Hepatocyte (in vitro differentiated cells): ENCODE measurements around the gene TK2. TPM values are rescaled to one million over a fixed set of nuclear protein-coding genes. Genes with fewer than 3 reads are reported as not detected.

Experiments
- DNase-seq: peaks from one replicate; pipeline ENCODE4 v3.0.0-alpha.2; 2016; ENCODE audit warnings: low spot score
- H2AFZ ChIP-seq: fragments of 200-600 bp; sonication (generic); 2 replicates; pipeline ENCODE4 v1.6.0; 2016; ENCODE audit warnings: antibody characterized with exemption, mild to moderate bottlenecking
- H3K27ac ChIP-seq: fragments of 200-600 bp; sonication (generic); 2 replicates; pipeline ENCODE4 v1.5.1; 2016; ENCODE audit warnings: mild to moderate bottlenecking
- H3K27me3 ChIP-seq: fragments of 200-600 bp; sonication (generic); 2 replicates; pipeline ENCODE4 v1.6.1; 2016
- H3K36me3 ChIP-seq: fragments of 200-600 bp; sonication (generic); replicated peaks from 2 replicates; pipeline ENCODE4 v1.5.1; 2016; ENCODE audit warnings: low read depth; ENCODE audit not compliant: insufficient read depth
- H3K4me1 ChIP-seq: fragments of 200-600 bp; sonication (generic); 2 replicates; pipeline ENCODE4 v1.5.1; 2016; ENCODE audit warnings: mild to moderate bottlenecking, moderate library complexity; ENCODE audit not compliant: insufficient read depth
- H3K4me2 ChIP-seq: fragments of 200-600 bp; sonication (generic); 2 replicates; pipeline ENCODE4 v1.6.0; 2016
- H3K4me3 ChIP-seq: fragments of 200-600 bp; sonication (generic); 2 replicates; pipeline ENCODE4 v1.5.1; 2016; ENCODE audit warnings: mild to moderate bottlenecking
- H3K79me2 ChIP-seq: fragments of 200-600 bp; sonication (generic); 2 replicates; pipeline ENCODE4 v1.6.0; 2017; ENCODE audit warnings: mild to moderate bottlenecking
- H3K9me2 ChIP-seq: fragments of 200-600 bp; sonication (generic); replicated peaks from 2 replicates; pipeline ENCODE4 v1.6.0; 2017; ENCODE audit warnings: mild to moderate bottlenecking; ENCODE audit not compliant: insufficient read depth
- H3K9me3 ChIP-seq: fragments of 200-600 bp; sonication (generic); 2 replicates; pipeline ENCODE4 v1.5.1; 2016; ENCODE audit warnings: low read depth, mild to moderate bottlenecking
- H4K20me1 ChIP-seq: fragments of 200-600 bp; sonication (generic); 2 replicates; pipeline ENCODE4 v1.6.0; 2016; ENCODE audit warnings: mild to moderate bottlenecking; ENCODE audit not compliant: insufficient read depth, poor library complexity, severe bottlenecking
- EZH2 ChIP-seq: fragments of 200-600 bp; sonication (generic); IDR thresholded peaks from 2 replicates; pipeline ENCODE4 v1.6.1; 2016; ENCODE audit warnings: antibody characterized with exemption, mild to moderate bottlenecking, borderline replicate concordance
- EZH2phosphoT487 ChIP-seq: fragments of 200-600 bp; sonication (generic); IDR thresholded peaks from one replicate; pipeline ENCODE4 v1.6.1; 2018; ENCODE audit warnings: antibody characterized with exemption, mild to moderate bottlenecking, low read depth, moderate library complexity; ENCODE audit not compliant: unreplicated experiment, severe bottlenecking
- WGBS: methylation state at CpG from one replicate; pipeline ENCODE4 v1.1.6; 2016; ENCODE audit warnings: low lambda C conversion rate; ENCODE audit errors: missing lambda C conversion rate; 5-methylcytosine and 5-hydroxymethylcytosine counted together
- polyA plus RNA-seq: library from polyadenylated mRNA; unstranded; fragments of >200 nt; fragmentation: Nextera tagmentation; extraction: Ambion mirVana; gene quantifications from 2 replicates; pipeline ENCODE4 v1.2.1, GENCODE V29; 2016
- total RNA-seq: library from RNA; depleted of rRNA; stranded (reverse); fragments of >200 nt; gene quantifications from 2 replicates; pipeline ENCODE4 v1.2.3, GENCODE V29; 2014
- TF ChIP-seq, protein P1 (sequence below): fragments of 200-600 bp; sonication (generic); IDR thresholded peaks from 2 replicates; pipeline ENCODE4 v1.5.1; 2016; ENCODE audit warnings: antibody characterized with exemption, mild to moderate bottlenecking; ENCODE audit not compliant: poor library complexity

The TK2 gene
- total and polyA plus RNA-seq, 2 experiments from 2014 or later: 10.1 to 14.3 TPM

DNA sequence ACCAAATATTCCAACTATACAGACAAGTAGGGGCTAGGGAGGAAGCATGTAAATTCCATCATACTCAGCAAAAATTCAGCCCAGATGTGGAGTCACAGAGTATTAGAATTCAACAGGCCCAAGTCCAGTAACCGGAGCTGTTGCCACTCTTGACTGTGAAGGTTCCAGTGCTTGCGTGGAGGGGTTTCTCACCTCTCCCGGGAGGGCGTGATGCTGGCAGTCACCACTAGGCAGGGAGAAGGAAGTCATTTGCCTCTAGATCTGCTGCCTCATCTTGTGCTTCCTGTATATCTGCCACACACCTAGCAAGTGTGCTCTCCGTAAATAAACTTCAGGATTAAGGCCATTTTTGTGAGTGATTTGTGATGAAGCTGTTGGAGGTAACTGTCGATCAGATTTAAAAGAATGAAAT is 1.4 kb upstream of the TK2 start:
- H4K20me1 ChIP-seq: no peaks in the 10 kb centered on the region
- H3K27me3 ChIP-seq: no peaks in the 10 kb centered on the region
- 72% methylated on average over 6 of the region's 6 CpGs for WGBS
- H3K36me3 ChIP-seq: no peaks in the 10 kb centered on the region
- no peaks in the 10 kb centered on the region for H3K9me3 ChIP-seq
- H3K9me2 ChIP-seq: no peaks in the 10 kb centered on the region
- H3K4me3 ChIP-seq: no peak overlapping the region
- DNase-seq: peak; percentile 37
- H3K79me2 ChIP-seq: peaks cover 38% of the 10 kb centered on the region
- TF ChIP-seq, protein P1, sequence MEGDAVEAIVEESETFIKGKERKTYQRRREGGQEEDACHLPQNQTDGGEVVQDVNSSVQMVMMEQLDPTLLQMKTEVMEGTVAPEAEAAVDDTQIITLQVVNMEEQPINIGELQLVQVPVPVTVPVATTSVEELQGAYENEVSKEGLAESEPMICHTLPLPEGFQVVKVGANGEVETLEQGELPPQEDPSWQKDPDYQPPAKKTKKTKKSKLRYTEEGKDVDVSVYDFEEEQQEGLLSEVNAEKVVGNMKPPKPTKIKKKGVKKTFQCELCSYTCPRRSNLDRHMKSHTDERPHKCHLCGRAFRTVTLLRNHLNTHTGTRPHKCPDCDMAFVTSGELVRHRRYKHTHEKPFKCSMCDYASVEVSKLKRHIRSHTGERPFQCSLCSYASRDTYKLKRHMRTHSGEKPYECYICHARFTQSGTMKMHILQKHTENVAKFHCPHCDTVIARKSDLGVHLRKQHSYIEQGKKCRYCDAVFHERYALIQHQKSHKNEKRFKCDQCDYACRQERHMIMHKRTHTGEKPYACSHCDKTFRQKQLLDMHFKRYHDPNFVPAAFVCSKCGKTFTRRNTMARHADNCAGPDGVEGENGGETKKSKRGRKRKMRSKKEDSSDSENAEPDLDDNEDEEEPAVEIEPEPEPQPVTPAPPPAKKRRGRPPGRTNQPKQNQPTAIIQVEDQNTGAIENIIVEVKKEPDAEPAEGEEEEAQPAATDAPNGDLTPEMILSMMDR: no peak
- no peak for TF ChIP-seq EZH2
- no peak for TF ChIP-seq EZH2phosphoT487
- peak overlapping the region; percentile 90 for H3K27ac ChIP-seq
- H3K4me2 ChIP-seq: no peak overlapping the region
- H3K4me1 ChIP-seq: peaks cover 21% of the 10 kb centered on the region
- H2AFZ ChIP-seq: no peak overlapping the region

- Histone ChIP-seq H2AFZ (peak overlapping the region; percentile 100), H3K27ac (peak overlapping the region; percentile 96), H3K9me2 (no peaks in the 10 kb centered on the region), H3K9me3 (no peaks in the 10 kb centered on the region), H3K4me2 (peak overlapping the region; percentile 91), H3K27me3 (no peaks in the 10 kb centered on the region), H3K4me1 (peaks cover 21% of the 10 kb centered on the region), H3K36me3 (no peaks in the 10 kb centered on the region), H4K20me1 (no peaks in the 10 kb centered on the region), H3K79me2 (peaks cover 20% of the 10 kb centered on the region), H3K4me3 (peak overlapping the region; percentile 63)
- DNase-seq: no peak
- 91% methylated on average over 9 of the region's 9 CpGs for WGBS
- TF ChIP-seq, protein P1: no peak
- TF ChIP-seq EZH2 (no peak), EZH2phosphoT487 (no peak)
Observed at GRCh38 chr16:66548868-66549267, 1.1 kb downstream of the TK2 start.

DNA sequence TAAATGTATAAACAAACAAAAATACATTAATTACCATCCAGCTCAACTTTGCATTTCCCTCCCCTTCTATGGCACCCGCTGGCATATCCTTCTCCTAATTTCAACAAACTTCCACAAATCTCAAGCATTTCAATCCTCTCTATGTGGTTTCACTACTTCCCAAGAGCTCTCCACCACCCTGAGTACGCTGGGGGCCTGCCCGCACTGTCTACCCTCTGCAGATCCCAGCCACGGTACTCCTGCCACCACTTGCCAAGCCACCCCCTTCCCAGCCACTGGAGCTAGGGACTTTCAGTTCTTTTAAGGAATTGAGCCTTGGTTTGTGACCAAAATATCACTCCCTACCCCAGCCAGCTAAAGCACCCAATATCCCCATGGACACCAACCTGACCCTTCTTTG is 1.9 kb downstream of the TK2 start:
- no peaks in the 10 kb centered on the region for H3K9me2 ChIP-seq
- no peaks in the 10 kb centered on the region for H3K27me3 ChIP-seq
- no peak for DNase-seq
- H3K4me2 ChIP-seq: no peak overlapping the region
- TF ChIP-seq EZH2phosphoT487: no peak
- TF ChIP-seq EZH2: no peak
- TF ChIP-seq, protein P1: no peak
- no peak overlapping the region for H3K4me3 ChIP-seq
- H3K27ac ChIP-seq: no peak overlapping the region
- peaks cover 12% of the 10 kb centered on the region for H3K79me2 ChIP-seq
- no peak overlapping the region for H2AFZ ChIP-seq
- 96% methylated on average over 4 of the region's 4 CpGs for WGBS
- H3K9me3 ChIP-seq: no peaks in the 10 kb centered on the region
- H3K4me1 ChIP-seq: peaks cover 19% of the 10 kb centered on the region
- H3K36me3 ChIP-seq: no peaks in the 10 kb centered on the region
- H4K20me1 ChIP-seq: no peaks in the 10 kb centered on the region
